DND-41 (cell line): Measurements from ENCODE around the gene STK32B.

Experiments used
- ATAC-seq: fragments of 200-7000 bp; cut with Tn5 transposase; 3 replicates; pipeline ENCODE4 v1.9.1; 2021; ENCODE audit warnings: low read depth; ENCODE audit not compliant: insufficient read depth
- DNase-seq: peaks from one replicate; pipeline ENCODE4 v3.0.0-alpha.2; 2020
- H2AFZ ChIP-seq: 2 replicates; pipeline ENCODE4 v1.6.0; 2012; ENCODE audit warnings: low read depth, low read length
- H3K27ac ChIP-seq: 2 replicates; pipeline ENCODE4 v1.5.1; 2012; ENCODE audit warnings: low read length, inconsistent platforms
- H3K27me3 ChIP-seq: fragments of 200-600 bp; sonication (generic); 2 replicates; pipeline ENCODE4 v1.6.0; 2012; ENCODE audit warnings: low read length, mild to moderate bottlenecking, inconsistent platforms; ENCODE audit not compliant: insufficient read depth, poor library complexity
- H3K36me3 ChIP-seq: 2 replicates; pipeline ENCODE4 v1.5.1; 2012; ENCODE audit warnings: low read length, inconsistent platforms; ENCODE audit not compliant: insufficient read depth
- H3K4me1 ChIP-seq: 2 replicates; pipeline ENCODE4 v1.5.1; 2012; ENCODE audit warnings: mild to moderate bottlenecking, low read length; ENCODE audit not compliant: insufficient read depth
- H3K4me2 ChIP-seq: 2 replicates; pipeline ENCODE4 v1.6.0; 2012; ENCODE audit warnings: mild to moderate bottlenecking, moderate library complexity, low read length, inconsistent platforms; ENCODE audit not compliant: insufficient read depth
- H3K4me3 ChIP-seq, 2 experiments: fragments of 200-600 bp in 1 of 2; shearing (Covaris generic) in 1 of 2; 2 replicates each; pipeline ENCODE4 v1.5.1; 2012 to 2016; ENCODE audit warnings: inconsistent platforms in 2 of 2, low read length in 2 of 2, mild to moderate bottlenecking in 2 of 2, low read depth in 1 of 2, moderate library complexity in 1 of 2
- H3K79me2 ChIP-seq: 2 replicates; pipeline ENCODE4 v1.6.0; 2012; ENCODE audit warnings: low read length, inconsistent platforms; ENCODE audit not compliant: insufficient read depth
- H3K9ac ChIP-seq: 2 replicates; pipeline ENCODE4 v1.6.0; 2012; ENCODE audit warnings: low read depth, mild to moderate bottlenecking, inconsistent platforms, low read length, moderate library complexity
- H3K9me3 ChIP-seq: 2 replicates; pipeline ENCODE4 v1.5.1; 2012; ENCODE audit warnings: low read length, moderate library complexity, mild to moderate bottlenecking, inconsistent platforms; ENCODE audit not compliant: insufficient read depth, severe bottlenecking
- H4K20me1 ChIP-seq: 2 replicates; pipeline ENCODE4 v1.6.0; 2012; ENCODE audit warnings: low read length; ENCODE audit not compliant: insufficient read depth
- EZH2 ChIP-seq: IDR thresholded peaks from 3 replicates; pipeline ENCODE4 v1.6.1; 2012; ENCODE audit warnings: borderline replicate concordance, low read depth, mild to moderate bottlenecking, moderate library complexity, low read length, inconsistent platforms; ENCODE audit not compliant: severe bottlenecking
- TF ChIP-seq, protein P1 (sequence below): IDR thresholded peaks from 2 replicates; pipeline ENCODE4 v1.5.1; 2012; ENCODE audit warnings: borderline replicate concordance, low read length, moderate library complexity, mild to moderate bottlenecking; ENCODE audit not compliant: poor library complexity, severe bottlenecking; ENCODE audit errors: extremely low read depth

The STK32B gene

DNA sequence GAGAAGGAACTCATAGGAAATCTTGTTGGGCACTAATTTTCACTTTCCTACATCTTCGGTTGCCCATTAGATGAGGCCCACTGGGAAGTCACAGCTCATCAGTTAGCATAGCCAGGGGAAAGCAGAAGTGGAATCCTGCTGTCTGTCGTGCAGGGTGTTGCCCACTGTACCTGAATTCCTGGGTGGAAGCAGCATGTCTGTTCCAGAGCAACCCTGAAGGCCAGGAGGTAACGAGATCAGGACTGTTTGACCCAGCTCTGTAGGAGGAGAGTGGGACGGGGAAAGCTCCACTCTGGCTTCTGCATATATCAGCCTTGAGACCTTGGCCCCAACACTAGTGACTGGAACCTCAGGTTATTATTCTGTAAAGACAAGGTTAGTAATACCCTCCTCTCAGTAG is 361.0 kb downstream of the STK32B start:
- Histone ChIP-seq H3K9ac (no peak overlapping the region), H3K9me3 (peaks cover 3% of the 10 kb centered on the region), H3K4me2 (no peak overlapping the region), H3K36me3 (peaks cover 5% of the 10 kb centered on the region; the same call in 1 of the 2 replicates), H2AFZ (no peak overlapping the region), H4K20me1 (no peaks in the 10 kb centered on the region), H3K4me3 (no peak overlapping the region), H3K4me1 (no peaks in the 10 kb centered on the region), H3K27ac (no peak overlapping the region), H3K79me2 (no peaks in the 10 kb centered on the region), H3K27me3 (no peaks in the 10 kb centered on the region)
- no peak for TF ChIP-seq EZH2
- TF ChIP-seq, protein P1, sequence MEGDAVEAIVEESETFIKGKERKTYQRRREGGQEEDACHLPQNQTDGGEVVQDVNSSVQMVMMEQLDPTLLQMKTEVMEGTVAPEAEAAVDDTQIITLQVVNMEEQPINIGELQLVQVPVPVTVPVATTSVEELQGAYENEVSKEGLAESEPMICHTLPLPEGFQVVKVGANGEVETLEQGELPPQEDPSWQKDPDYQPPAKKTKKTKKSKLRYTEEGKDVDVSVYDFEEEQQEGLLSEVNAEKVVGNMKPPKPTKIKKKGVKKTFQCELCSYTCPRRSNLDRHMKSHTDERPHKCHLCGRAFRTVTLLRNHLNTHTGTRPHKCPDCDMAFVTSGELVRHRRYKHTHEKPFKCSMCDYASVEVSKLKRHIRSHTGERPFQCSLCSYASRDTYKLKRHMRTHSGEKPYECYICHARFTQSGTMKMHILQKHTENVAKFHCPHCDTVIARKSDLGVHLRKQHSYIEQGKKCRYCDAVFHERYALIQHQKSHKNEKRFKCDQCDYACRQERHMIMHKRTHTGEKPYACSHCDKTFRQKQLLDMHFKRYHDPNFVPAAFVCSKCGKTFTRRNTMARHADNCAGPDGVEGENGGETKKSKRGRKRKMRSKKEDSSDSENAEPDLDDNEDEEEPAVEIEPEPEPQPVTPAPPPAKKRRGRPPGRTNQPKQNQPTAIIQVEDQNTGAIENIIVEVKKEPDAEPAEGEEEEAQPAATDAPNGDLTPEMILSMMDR = no peak
- DNase-seq (no peak), ATAC-seq (no peak)

DNA sequence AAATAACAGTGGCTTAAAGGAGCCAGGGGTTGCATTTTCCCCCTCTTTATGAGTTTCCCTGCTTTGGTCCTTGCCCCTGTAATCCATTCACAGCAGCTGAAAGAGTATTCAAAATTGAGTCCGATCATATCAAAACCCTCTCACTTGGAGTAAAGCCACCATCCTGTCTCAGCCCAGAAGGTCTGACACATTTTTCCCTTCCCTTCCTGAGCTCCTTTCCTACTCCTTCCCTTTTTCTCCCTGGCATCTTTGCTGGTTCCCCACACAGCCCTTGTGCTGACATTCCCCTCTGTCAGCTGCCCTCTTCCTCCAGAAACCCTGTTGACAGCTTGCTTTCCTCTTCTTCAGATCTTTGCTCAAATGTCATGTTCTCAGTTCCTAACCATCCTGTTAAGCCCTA is 361.5 kb downstream of the STK32B start:
- Histone ChIP-seq H3K4me2 (no peak overlapping the region), H3K9me3 (peaks cover 3% of the 10 kb centered on the region), H3K4me3 (no peak overlapping the region), H3K79me2 (no peaks in the 10 kb centered on the region), H3K36me3 (peaks cover 7% of the 10 kb centered on the region; the same call in 1 of the 2 replicates), H3K4me1 (no peaks in the 10 kb centered on the region), H3K27ac (no peak overlapping the region), H4K20me1 (no peaks in the 10 kb centered on the region), H2AFZ (no peak overlapping the region), H3K9ac (no peak overlapping the region), H3K27me3 (no peaks in the 10 kb centered on the region)
- TF ChIP-seq, protein P1 = no peak
- TF ChIP-seq EZH2 = no peak
- ATAC-seq (no peak), DNase-seq (no peak)

DNA sequence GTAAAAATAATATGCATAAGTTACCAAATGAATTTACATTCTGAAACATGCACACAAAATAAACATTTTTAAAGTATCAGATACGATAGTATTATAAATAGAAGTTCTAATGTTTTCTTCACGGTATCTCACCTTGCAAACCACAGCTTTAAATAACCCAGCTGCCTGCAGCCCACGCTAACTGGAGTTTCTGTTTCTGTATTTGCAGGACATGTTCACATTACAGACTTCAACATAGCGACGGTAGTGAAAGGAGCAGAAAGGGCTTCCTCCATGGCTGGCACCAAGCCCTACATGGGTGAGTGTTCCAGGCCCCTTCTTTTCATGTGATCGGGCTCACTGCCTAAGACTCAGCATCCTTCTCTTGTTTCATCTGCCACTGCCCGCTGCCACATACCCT is 365.4 kb downstream of the STK32B start:
- no peaks in the 10 kb centered on the region for H3K79me2 ChIP-seq
- no peaks in the 10 kb centered on the region for H4K20me1 ChIP-seq
- H3K9me3 ChIP-seq = peaks cover 3% of the 10 kb centered on the region
- no peaks in the 10 kb centered on the region for H3K4me1 ChIP-seq
- no peak overlapping the region for H3K9ac ChIP-seq
- DNase-seq (no peak), ATAC-seq (no peak)
- TF ChIP-seq, protein P1 = no peak
- TF ChIP-seq EZH2 = no peak
- H2AFZ ChIP-seq = no peak overlapping the region
- H3K36me3 ChIP-seq = peaks cover 10% of the 10 kb centered on the region; the same call in 1 of the 2 replicates
- H3K4me2 ChIP-seq = no peak overlapping the region
- no peak overlapping the region for H3K27ac ChIP-seq
- no peak overlapping the region for H3K4me3 ChIP-seq
- no peaks in the 10 kb centered on the region for H3K27me3 ChIP-seq

DNA sequence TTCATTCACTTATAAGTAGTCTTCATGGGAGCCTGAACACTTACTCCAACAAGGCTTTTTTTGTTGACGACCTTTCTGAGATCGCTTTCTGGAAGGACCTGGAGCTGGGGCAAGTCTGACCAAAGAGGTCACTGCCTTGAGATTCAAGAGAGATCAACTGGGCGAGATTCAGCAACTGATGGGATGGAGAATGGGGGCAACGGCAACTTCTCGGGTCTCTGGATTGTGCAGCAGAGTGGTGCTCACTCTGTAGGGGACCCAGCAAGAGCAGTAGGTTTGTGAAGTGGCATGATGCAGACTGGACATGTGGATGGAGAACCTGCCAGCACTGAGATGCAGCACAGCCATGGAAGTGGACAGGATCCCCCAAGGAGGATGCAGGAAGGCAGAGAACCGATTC is 369.0 kb downstream of the STK32B start:
- H3K27me3 ChIP-seq = no peaks in the 10 kb centered on the region
- ATAC-seq (no peak), DNase-seq (no peak)
- H2AFZ ChIP-seq = no peak overlapping the region
- no peak overlapping the region for H3K4me3 ChIP-seq
- H3K4me2 ChIP-seq = no peak overlapping the region
- H3K4me1 ChIP-seq = no peaks in the 10 kb centered on the region
- TF ChIP-seq EZH2 = no peak
- TF ChIP-seq, protein P1 = no peak
- H3K27ac ChIP-seq = no peak overlapping the region
- no peaks in the 10 kb centered on the region for H4K20me1 ChIP-seq
- H3K9me3 ChIP-seq = peaks cover 3% of the 10 kb centered on the region
- no peak overlapping the region for H3K9ac ChIP-seq
- H3K79me2 ChIP-seq = no peaks in the 10 kb centered on the region
- H3K36me3 ChIP-seq = peaks cover 15% of the 10 kb centered on the region; the same call in 1 of the 2 replicates
